Measurements from ENCODE around the gene POU3F2. TPM values are rescaled to one million over a fixed set of nuclear protein-coding genes. Genes with fewer than 3 reads are reported as not detected.

Gene POU3F2
- total and polyA plus RNA-seq, 9 of the 15 experiments (the other 6 are each of a cell fraction or from before 2014, with no cell fraction given): 0.08 to 0.46 (median 0.36) TPM

DNA sequence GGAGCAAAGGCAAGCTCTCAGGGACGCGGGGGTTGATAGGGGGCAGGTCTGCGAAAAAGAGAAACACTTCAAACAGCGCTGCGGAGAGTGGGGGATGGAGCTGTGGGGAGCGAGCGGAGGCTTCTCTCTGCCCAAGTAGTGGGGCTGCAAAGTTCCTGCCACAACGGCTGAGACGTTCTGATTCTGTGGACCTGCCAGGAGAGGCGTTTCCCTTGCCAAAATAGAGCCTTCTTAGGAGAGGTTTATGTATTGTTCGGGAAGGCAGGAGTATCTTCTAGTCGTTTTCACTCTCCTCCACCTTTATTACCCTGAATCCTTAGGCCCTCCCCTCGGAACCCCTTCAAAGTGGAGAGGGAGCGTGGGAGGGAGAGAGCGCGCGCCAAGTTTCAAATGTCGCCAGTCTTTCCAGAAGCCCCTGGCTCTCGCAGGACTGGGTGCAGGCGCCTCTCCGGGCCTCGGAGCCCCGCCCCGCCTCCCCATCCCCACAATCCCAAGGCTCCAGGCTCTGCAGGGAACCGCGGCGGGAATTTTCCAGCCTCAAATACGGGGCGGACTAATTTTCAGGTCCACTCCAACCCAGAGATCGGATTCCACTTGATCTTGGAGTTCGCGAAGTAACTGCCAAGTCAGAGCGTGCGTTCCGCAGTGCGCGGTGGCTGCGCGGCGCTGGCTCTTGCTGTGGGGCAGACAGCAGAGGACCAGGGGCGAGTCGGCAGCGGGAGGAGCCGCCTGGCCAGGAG, 10.0 kb upstream of the POU3F2 start (continued):
- TF ChIP-seq, protein P1, sequence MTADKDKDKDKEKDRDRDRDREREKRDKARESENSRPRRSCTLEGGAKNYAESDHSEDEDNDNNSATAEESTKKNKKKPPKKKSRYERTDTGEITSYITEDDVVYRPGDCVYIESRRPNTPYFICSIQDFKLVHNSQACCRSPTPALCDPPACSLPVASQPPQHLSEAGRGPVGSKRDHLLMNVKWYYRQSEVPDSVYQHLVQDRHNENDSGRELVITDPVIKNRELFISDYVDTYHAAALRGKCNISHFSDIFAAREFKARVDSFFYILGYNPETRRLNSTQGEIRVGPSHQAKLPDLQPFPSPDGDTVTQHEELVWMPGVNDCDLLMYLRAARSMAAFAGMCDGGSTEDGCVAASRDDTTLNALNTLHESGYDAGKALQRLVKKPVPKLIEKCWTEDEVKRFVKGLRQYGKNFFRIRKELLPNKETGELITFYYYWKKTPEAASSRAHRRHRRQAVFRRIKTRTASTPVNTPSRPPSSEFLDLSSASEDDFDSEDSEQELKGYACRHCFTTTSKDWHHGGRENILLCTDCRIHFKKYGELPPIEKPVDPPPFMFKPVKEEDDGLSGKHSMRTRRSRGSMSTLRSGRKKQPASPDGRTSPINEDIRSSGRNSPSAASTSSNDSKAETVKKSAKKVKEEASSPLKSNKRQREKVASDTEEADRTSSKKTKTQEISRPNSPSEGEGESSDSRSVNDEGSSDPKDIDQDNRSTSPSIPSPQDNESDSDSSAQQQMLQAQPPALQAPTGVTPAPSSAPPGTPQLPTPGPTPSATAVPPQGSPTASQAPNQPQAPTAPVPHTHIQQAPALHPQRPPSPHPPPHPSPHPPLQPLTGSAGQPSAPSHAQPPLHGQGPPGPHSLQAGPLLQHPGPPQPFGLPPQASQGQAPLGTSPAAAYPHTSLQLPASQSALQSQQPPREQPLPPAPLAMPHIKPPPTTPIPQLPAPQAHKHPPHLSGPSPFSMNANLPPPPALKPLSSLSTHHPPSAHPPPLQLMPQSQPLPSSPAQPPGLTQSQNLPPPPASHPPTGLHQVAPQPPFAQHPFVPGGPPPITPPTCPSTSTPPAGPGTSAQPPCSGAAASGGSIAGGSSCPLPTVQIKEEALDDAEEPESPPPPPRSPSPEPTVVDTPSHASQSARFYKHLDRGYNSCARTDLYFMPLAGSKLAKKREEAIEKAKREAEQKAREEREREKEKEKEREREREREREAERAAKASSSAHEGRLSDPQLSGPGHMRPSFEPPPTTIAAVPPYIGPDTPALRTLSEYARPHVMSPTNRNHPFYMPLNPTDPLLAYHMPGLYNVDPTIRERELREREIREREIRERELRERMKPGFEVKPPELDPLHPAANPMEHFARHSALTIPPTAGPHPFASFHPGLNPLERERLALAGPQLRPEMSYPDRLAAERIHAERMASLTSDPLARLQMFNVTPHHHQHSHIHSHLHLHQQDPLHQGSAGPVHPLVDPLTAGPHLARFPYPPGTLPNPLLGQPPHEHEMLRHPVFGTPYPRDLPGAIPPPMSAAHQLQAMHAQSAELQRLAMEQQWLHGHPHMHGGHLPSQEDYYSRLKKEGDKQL (CRISPR knock-in tag; IDR thresholded peaks at IDR 0.05; ENCODE audit: borderline replicate concordance): no peak
- TF ChIP-seq KLF6 (CRISPR knock-in tag; IDR thresholded peaks at IDR 0.05; ENCODE audit: borderline replicate concordance) (no peak), DDX20 (tag; IDR thresholded peaks at IDR 0.05; ENCODE audit: low read depth) (no peak), ASH1L (IDR thresholded peaks at IDR 0.05; ENCODE audit: borderline replicate concordance, low read depth, partially characterized antibody) (no peak)
